Stimulated activated CD4-positive, alpha-beta T cell treated with anti-CD3 and anti-CD28 coated beads, Interleukin-12 subunit alpha, Interleukin-12 subunit beta, amount 100 ng/mL, for 4 hours (primary cell): ENCODE measurements around the gene TNC.

Experiments
- DNase-seq: peaks from one replicate; pipeline ENCODE4 v3.0.0-alpha.2; 2020

TNC gene

DNA sequence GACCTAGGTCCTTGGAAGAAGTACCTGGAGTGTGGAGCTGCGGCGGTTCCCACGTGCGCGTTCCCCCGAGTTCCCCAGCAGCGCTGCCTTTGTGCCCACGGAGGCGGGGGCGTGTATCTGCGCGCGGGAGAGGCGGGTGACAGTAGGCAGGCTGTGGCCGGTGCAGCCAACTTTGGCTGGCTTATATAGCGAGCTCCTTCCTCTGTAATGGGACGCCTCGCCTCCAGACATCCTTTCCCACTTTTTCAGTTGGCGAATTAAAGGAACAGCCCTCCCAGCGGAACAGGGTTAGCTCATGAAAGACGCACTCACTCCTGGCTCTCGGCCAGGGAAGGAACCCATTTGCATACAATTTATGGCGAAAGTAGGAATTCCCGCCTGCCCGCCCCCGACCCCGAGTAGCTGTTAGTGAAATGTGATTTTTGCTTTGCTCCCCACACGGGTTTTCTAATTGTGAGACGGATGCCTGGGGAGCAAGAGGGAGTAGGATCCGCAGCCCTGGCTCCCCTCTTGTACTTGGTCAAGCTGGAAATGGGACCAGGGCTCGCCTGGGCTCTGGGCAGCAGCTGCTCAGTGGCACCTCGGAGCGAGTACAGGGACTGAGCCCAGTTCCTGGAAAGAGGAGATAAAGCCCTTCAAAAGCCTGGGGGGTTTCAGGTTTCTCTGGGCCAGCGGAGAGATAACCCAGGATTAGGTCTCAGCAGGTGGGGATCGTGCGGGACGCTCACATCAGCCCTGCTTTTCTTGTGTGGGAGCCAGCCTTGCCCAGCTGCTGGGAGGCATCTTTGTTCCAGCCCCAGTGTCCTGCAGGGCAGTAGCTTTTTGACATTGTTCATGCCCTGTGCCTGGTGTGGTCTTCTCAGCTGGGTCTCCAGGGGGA lies at the start of gene TNC:
Gene TNC (minus strand): TSS at position 159 of the 880 bp plus-strand sequence. CDS start 27,139 bp downstream, outside the sequence.
- DNase-seq, result no peak

DNA sequence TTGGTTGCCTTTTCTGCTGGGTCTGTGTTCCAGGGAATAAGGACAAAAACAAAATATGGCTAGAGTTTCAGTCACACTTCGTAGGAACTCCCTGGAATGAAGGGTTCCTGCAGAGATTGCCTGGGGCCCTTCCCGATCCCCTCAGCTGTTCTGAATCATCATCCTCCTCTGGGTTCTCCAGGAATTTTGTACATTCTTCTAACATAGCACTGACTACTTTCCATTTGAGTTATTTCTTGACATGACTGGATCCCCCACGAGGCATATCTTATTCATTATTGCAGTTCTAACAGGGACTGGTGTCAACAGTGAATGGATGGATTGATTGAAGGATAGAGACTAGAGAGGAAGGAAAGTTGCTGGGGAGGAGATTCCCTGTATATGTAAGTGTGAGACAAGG lies 49.2 kb upstream of the TNC start:
- no peak for DNase-seq

GRCh38 chr9:115165233-115165632 lies 47.3 kb upstream of the TNC start:
- no peak for DNase-seq

- no peak for DNase-seq
Observed at GRCh38 chr9:115164511-115164974, 46.6 kb upstream of the TNC start.

DNA sequence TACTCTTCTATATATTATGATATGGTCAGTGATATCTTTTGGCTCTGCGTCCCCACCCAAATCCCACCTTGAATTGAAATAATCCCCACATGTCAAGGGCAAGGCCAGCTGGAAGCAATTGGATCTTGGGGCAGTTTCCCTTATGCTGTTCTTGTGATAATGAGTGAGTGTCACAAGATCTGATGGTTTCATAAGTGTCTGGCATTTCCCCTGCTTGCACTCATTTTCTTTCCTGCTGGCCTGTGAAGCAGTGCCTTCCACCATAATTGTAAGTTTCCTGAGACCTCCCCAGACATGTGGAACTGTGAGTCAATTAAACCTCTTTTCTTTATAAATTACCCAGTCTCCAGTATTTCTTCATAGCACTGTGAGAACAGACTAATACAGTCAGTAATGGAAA lies 45.0 kb upstream of the TNC start:
- no peak for DNase-seq

DNA sequence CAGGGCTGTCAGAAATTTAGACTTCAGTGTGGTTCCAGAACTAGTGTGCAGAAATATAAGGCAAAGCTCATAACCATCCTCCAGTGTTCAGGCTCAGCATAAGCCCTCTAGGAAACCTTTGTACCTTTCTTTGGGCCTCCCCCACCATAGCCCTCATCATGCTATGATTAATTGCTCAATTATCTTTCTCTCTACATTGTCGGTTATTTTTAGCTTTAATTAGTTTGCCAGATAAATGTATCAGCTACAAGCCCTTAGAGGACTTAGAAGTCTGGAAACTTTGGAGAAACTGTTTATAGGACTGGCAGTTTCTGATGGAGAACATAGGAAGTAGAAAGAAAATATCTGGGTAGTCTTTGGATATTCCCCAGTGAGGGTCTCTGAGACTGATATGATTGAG lies 43.5 kb upstream of the TNC start:
- no peak for DNase-seq

- DNase-seq, result no peak
Observed at GRCh38 chr9:115158661-115159481, 40.9 kb upstream of the TNC start.

- DNase-seq, result no peak
Observed at GRCh38 chr9:115157245-115157674, 39.3 kb upstream of the TNC start.

DNA sequence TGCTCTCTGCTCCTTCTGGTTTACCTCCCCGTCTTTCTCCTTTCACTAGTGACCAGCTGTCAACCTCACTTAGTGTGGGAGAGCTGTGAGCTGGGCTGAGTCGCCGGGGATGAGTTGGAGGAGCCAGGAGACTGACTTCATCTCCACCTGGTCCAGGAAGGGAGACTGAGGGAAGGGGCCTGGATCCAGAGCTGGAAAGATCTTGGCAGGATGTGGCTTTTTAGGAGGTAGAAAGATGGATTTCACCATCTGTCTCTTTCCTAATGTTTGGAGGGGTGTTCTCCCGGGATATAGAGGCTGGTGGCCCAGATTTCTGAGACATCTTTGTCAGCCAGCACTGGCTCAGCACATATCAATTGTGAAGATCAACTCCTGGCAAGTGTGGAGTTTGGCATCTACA lies 37.1 kb upstream of the TNC start:
- no peak for DNase-seq

- DNase-seq, result no peak
Observed at GRCh38 chr9:115154617-115155016, 36.7 kb upstream of the TNC start.

DNA sequence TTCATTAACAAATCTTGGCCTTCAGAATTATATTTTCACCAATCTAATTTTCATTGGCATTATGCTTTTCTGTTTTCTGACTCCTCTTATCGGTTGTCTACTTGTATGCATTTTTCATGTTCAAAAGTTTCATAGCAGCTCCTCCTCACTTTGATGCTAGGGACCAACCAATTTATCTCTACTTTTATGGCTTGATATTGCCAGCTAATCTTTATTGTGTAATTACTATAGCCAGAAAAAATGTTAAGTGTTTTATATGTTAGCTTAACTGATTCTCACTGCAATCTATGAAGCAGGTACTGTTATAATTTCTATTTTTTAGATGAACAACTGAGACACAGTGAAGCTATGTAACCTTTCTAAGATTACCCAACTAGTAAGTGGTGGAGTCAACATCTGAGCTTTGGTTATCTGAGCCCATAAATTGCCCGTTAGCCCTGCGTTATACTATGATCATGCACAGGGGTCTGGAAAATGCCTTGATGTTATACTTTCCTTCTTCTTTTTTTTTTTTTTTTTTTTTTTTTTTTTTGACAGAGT lies 34.4 kb upstream of the TNC start:
- DNase-seq, result no peak

DNA sequence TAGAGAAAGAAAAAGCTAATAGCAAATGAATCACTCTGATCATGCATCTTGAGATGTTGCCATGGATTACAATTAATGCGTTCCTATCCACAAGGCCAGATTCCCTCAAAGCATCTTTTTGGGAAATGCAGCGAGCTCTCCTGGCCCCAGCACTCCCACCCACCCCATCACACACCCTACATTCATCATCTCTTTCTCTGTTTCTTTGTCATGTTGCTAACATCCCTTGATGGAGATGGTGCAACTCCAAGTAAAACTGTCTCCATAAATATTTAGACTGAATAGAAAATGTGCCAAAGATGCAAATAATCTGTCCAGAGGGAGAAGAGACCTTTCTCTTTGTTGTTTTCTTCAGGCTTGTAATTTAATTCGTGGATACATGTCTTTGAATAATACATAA lies 30.8 kb upstream of the TNC start:
- no peak for DNase-seq

DNA sequence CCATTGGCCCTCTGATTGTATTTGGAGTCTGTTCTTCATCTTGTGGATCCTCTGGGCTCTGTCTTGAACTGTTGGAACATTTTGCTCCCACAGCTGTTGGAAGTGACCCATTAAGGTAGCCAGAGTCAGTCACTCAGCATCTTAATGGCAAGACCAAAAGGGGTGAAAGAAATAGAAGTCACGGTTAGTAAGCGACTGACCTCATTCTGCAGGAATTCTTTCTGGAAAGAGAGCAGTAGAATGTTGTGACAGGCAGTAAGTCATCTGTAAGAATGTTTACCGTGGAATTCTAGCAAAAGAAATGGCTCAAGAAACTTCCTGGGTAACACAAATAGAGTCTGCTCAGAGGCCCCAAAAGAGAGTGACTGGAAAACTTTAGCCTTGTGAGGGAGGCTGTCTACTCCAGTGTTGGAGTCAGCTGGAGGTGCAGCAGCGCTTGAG lies 28.6 kb upstream of the TNC start:
- DNase-seq, result no peak

DNA sequence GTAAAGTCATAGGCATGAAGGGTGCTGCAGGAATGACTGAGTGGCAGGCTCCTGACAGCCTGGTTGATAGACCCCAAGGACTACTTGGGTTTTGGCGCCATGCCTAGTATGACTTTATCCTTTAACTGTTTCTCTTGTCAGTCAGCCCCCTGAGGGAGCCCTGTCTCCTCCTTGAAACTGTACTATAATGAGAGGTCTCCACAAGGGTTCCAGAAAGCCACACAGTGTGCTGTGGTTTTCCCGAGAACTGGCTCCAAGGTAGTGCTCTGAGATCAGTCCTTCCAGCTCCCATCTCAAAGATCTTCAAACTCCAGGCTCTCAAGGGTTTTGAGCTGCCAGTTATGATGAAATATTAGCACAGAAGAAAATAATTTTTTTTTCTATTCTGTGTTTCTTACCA lies 26.7 kb upstream of the TNC start:
- DNase-seq, result no peak

GRCh38 chr9:115143689-115144088 lies 25.7 kb upstream of the TNC start:
- no peak for DNase-seq

DNA sequence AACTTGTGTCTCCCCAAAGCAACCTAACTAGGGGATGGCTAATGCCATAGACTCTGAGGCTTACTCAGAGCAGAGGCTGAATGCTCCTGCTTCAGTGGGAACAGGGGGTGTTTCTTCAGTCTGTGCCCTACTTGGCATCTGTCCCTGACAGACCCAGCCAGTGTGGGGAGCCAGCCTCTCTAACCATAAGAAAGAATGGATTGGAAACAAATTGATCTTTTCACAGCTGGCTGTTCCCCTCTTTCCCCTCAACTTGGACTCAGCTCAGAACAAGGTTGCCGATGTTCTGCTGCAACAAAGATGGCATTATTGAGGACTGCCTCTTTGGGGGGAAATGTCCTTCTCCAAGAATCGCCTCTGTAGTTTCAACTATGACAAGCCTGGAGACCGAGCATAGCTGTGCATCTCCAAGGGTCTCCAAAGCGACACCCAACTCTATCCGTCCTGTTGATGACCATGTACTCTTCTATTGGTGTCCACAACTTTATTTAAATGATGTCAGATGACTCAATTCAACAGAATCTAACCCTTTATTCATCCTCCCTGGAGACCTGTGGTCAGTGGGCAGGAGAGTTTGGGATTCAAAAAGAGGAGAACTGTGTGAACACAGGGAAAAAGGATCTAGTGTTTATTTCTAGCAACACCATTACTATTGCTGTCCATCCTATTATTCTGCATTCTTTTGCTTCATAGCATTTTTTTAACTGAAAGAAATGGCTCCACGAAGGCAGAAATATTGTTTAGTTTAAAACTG lies 24.7 kb upstream of the TNC start:
- DNase-seq, result no peak

DNA sequence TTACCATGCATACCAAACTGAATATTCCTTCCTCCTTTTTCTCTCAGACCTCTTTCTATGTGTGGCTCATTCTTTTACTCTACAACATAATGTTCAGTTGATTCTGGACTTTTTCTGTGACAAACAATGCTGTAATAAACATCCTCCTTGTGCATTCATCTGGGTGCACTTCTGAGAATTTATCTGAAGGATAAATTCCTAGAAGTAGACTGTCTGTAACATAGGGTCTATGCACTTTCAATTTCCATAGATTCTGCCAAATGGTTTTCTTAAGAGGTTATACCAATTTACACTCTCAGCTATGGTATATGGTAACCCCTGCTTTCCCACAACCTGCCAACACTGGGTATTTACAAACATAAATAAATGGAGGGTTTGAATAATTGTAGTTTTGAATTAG lies 24.1 kb upstream of the TNC start:
- no peak for DNase-seq

GRCh38 chr9:115141612-115142011 lies 23.7 kb upstream of the TNC start:
- DNase-seq, result no peak

GRCh38 chr9:115138151-115138550 lies 20.2 kb upstream of the TNC start:
- DNase-seq, result no peak

GRCh38 chr9:115137526-115137925 lies 19.6 kb upstream of the TNC start:
- DNase-seq, result no peak

GRCh38 chr9:115135821-115136778 lies 18.1 kb upstream of the TNC start:
- DNase-seq, result no peak

DNA sequence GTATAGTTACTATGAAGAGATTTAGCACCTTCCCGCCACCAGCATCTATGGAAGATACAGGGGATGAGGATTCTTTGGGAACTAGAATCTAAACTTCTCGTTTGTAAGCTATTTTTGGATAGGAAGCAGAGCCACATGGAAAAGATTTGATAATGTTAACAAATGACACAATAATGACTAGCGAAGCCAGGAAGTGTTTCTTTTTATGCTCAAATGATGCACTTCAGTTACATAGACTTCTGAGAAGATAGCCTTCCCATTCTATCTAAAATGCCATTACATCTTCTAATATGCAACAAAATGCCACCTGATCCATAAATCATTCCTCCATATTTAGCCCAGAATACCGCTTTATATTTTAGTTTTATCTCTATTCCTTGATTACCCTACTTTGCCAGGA lies 17.0 kb upstream of the TNC start:
- no peak for DNase-seq
